A549 (cell line): ENCODE measurements around the gene LATS2.

Source experiments
- CHD2 ChIP-seq: fragments of 150-350 bp; IDR thresholded peaks from 2 replicates; pipeline ENCODE4 v1.6.1; 2014; ENCODE audit warnings: low read length; ENCODE audit not compliant: partially characterized antibody
- CTCF ChIP-seq: fragments of >200 bp; sonication (Bioruptor Twin); formaldehyde crosslinking; IDR thresholded peaks from 3 replicates; pipeline ENCODE4 v1.5.1; 2016
- MAFK ChIP-seq: fragments of 450-650 bp; IDR thresholded peaks from 2 replicates; pipeline ENCODE4 v1.6.1; 2014; ENCODE audit not compliant: partially characterized antibody
- MAZ ChIP-seq: fragments of 150-350 bp; IDR thresholded peaks from 2 replicates; pipeline ENCODE4 v1.6.1; 2014; ENCODE audit warnings: antibody characterized with exemption, low read depth, low read length, borderline replicate concordance
- MYC ChIP-seq: IDR thresholded peaks from 2 replicates; pipeline ENCODE4 v1.6.1; 2012; ENCODE audit warnings: mild to moderate bottlenecking, inconsistent platforms, low read length, improper control_type of control experiment, borderline replicate concordance
- NPAS2 ChIP-seq: fragments of 250-450 bp; sonication (Bioruptor Pico); IDR thresholded peaks from 2 replicates; pipeline ENCODE4 v1.8.0; 2022; ENCODE audit warnings: mild to moderate bottlenecking, moderate library complexity, borderline replicate concordance
- NR3C1 ChIP-seq: fragments of >200 bp; sonication (Bioruptor Twin); formaldehyde crosslinking; IDR thresholded peaks from 3 replicates; pipeline ENCODE4 v1.6.1; 2017
- POLR2A ChIP-seq: IDR thresholded peaks from 2 replicates; pipeline ENCODE4 v1.6.1; 2012; ENCODE audit warnings: mild to moderate bottlenecking, low read length
- REST ChIP-seq: fragments of 200-600 bp; sonication (generic); IDR thresholded peaks from 2 replicates; pipeline ENCODE4 v1.6.1; 2016; ENCODE audit warnings: antibody characterized with exemption, mild to moderate bottlenecking, moderate library complexity

GRCh38 chr13:21045100-21045499 lies 16.3 kb downstream of the LATS2 start:
- TF ChIP-seq CTCF (no peak), MAZ (no peak), MYC (no peak), NR3C1 (no peak), MAFK (no peak), POLR2A (no peak), REST (no peak), CHD2 (no peak), NPAS2 (CRISPR knock-in tag) (no peak)
